ENCODE data around the gene MLST8.

The MLST8 gene

DNA sequence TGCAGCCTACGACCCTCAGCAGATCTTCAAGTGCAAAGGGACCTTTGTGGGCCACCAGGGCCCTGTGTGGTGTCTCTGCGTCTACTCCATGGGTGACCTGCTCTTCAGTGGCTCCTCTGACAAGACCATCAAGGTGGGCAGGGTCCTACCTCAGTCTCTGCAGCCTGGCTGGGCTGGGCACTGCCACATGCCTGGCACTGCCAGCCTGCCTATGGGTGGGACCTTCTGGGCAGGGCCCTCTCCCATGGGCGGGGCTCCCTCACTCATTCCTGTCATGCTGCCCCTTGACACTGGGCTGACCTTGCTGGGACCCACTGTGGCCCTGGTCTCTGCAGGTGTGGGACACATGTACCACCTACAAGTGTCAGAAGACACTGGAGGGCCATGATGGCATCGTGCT lies 31.3 kb upstream of the MLST8 start:
- no peak for DNase-seq (ENCODE audit: low read depth)

DNA sequence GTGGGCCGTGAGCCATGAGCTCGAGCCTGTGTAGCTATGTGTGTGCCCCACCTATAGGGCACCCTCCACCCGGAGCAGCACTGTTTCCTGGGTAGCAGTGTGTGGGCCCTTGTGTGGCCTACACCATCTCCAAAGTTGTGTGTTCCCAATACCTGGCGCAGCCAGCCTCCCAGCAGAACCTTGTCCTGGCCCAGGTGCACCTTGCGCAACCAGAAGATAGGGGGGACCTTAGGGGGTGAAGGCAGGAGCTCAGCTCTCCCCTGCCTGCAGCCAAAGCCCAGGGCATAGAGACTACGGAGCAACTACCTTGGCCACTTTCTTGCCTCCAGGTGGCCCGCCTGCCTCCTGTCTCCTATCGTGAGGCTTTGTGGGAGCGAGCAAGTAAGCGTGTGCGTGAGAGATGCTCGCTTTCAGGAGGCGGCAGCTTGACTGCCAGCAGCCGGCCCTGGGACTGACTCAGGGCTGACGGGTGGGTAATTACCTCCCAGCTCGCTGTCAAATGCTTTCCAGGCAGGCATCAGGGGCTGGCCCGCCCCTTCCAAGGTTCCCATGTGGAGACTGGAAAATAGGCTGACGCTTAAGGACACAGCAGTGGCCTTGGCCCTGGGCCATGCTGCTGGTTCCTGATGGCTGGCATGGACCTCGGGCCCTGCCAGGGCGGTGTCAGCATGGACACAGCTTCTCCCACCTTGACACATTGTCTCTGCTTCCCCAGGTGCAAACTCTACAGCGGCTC lies 30.7 kb upstream of the MLST8 start:
- no peak for DNase-seq (ENCODE audit: low read depth)

DNA sequence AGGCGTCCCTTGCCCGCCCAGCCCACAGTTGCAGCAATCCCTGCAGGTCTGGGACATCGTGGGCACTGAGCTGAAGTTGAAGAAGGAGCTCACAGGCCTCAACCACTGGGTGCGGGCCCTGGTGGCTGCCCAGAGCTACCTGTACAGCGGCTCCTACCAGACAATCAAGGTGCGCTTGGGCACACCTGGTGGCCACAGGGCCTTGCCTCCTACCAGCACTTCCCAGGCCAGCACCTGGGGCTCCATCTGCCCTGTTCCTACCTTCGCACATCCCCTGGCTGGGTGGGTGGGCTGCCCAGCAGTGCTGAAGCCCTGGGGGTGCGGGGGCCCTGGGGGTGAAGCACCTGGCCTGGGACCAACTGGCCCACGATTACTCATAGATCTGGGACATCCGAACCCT lies 29.8 kb upstream of the MLST8 start:
- DNase-seq (ENCODE audit: low read depth): no peak

DNA sequence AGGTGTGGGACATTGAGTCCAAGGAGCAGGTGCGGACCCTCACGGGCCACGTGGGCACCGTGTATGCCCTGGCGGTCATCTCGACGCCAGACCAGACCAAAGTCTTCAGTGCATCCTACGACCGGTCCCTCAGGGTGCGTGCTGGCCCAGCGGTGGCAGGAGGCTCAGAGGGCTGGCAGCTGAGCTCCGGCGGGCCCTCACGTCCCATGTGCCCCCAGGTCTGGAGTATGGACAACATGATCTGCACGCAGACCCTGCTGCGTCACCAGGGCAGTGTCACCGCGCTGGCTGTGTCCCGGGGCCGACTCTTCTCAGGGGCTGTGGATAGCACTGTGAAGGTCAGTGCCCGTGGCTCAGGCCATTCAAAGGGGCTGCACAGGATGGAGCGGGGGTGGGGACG lies 29.2 kb upstream of the MLST8 start:
- no peak for DNase-seq (ENCODE audit: low read depth)

DNA sequence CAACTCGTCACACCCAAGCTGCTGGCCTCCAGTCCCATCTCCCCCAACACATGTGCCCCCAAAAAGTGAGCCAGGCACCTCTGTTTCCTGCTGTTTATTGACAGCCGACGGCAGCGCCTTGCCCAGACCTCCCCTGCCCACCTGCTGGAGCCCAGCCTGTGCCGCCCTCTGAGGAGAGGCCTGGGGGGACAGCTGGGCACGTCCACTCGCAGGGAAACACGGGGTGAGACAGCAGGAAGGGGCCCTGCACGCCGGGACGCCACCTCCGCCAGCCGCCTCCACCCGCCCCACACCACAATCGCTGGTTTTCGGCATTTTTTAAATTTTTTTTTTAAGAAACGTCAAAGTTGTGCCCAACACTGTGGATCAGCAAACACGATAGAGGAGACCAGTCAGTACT lies 28.2 kb upstream of the MLST8 start:
- no peak for DNase-seq (ENCODE audit: low read depth)

DNA sequence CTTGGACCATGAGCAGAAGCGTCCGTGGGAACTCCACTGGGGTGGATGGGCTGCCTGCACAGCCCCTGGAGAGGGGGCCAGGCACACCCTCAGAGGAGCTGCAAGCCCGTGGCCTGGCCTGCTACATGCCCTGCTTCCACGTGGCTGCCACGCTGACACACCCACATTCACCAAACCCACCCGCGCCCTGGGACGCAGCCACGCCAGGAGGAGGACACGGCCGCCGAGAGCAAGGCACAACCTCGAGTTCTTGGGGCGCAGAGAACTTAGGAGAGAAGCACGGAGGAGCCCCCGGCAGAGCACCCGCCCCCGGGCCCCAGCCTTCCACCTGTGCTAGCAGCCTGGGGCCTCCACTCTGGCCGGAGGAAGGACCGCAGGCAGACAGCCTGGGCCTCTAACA lies 27.7 kb upstream of the MLST8 start:
- no peak for DNase-seq (ENCODE audit: low read depth)

DNA sequence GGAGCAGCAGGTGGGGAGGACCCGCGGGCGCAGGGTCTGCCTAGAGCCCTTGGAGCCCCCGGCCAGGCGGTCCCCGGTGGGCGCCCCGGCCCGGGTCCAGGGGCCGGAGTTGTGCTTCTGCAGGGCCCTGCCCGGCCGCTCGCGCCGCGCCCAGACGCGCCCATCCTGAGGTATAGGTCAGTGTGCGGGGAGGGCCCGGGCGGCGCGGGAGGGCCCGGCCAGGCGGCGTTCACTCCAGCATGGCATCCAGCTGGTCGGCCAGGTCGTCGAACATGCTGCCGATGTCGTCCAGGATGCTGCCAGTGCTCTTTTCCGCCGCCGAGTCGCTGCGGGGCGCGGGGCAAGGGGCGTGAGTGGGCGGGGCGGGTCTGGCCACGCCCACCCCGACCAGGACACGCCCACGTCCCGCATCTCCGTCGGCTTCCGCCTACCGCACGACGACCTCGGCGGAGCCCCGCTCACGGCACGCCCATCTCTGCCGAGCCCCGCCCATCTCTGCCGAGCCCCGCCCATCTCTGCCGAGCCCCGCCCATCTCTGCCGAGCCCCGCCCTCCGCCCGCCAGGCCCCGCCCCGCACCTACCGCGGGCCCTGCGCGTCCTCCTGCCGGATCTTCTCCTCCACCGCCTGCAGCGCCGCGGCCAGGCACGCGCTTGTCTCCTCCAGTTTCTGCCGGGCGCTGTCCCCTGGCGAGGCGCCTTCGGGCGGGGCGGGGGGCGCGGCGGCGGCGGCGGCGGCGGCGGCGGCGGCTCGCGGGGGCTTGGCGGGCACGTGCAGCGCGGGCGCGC lies 26.7 kb upstream of the MLST8 start:
- no peak for DNase-seq (ENCODE audit: low read depth)

DNA sequence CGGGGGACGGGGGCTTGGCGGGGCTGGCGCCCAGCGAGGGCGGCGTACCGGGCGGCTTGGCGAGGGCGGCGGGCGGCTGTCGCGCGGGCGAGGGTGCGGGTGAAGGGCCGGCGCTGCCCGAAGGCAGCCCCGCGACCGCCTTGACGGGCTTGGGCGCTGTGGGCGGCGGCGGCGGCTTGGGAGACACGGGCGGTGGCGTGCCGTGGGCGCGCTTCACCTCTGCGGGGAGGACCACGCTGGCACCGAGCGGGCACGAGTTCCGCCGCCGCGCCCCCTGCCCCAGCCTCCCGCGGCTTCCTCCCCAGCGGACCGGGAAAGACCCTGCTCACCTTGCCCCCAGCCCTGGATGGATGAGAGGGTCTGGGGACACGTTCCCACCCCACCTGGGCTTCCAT lies 26.1 kb upstream of the MLST8 start:
- DNase-seq (ENCODE audit: low read depth): no peak

DNA sequence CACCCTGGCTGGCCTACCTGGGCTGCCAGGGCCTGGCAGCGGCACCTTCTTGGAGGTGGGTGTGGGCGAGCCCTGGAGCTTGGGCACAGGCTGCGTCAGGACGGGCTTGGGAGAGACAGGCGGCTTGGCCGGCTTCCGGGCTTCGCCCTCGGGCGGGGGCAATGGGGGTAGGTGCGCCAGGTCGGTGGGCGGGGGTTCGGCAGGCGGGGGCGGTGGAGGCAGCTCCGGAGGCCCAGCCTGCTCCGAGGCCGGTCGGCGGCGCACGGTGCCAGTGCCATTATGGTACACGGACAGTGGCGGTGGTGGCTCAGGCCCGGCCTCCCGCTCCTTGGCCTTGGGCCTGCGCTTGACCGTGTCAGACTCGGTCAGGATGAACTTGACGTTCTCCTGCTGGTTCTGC lies 25.7 kb upstream of the MLST8 start:
- DNase-seq (ENCODE audit: low read depth): no peak

DNA sequence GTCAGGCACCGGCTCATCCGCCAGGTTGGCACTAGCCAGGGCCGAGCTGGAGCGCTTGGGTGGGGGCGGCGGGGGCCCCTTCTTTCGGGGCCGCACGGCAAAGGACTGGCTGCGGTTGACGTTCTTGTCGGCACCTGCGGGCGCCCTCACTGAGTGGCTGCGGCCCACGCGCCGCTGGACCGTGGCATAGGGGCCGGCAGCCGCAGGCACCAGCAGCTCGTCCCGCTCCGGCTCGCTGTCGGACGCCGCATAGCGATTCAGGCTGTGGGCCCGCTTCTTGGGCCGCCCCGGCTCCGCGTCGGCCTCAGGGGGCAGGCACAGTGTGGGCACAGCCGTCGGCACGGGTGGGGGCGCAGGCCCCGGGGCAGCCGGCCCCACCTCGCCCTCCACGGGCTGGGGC lies 24.8 kb upstream of the MLST8 start:
- no peak for DNase-seq (ENCODE audit: low read depth)

DNA sequence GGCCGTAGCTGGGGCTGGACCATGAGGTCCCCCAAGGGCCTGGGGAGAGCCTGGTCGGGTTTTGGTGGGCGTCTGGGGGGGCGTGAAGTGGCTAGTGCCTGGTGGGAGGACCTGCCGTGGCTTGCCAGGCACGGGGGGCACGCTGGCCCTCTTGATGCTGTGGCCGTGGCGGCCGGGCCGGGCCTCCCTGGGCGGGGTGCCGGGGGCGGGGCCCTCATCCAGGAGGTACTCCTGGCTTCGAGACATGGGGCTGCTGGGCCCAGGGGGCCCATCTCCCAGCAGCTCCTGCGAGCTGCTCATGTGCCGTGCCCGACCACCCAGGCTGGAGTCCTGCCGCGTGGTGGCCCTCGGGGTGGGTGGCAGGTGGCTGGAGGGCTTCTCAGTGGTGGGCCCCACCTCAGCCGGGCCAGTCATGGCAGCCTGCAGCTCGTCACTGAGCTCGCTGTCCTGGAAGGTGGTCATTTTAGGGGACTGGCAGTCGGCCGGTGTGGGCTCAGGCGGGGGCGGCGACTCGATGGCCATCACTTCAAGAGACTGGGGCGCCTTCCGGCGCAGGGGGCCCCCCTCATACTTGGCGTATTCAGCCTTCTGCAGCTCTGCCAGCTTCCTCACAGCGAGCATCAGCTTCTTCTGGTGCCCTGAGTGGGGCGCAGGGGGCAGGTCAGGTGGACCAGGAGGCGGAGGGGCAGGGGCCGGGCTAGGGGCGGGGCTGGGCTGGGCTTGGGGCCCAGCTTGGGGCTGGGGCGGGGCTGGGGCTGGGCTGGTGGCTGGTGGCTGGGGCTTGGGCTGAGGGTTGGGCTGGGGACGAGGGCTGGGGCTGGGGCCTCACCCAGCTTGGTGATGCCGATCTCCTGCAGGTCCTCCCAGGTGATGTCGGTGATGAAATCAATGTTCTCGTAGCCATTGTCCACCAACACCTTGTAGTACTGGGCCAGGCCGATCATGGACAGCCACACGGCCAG lies 24.0 kb upstream of the MLST8 start:
- DNase-seq (ENCODE audit: low read depth): no peak

DNA sequence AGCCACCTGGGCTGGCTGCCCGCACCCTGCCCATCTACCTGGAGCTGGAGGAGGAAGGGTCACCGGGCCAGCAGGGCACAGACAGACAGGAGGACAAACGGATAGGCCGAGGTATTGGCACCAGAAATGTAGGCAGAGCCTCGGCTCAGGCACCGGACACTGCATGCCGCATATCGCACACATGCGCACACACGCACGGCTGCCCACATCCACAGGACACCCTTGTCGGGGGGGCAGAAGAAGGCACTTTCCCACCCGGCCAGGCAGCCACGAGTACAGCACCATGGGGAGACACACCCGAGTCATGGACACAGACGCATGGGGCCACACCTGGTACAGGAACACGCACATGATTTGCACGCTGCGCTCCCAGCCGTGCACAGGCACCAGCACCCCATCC lies 23.3 kb upstream of the MLST8 start:
- no peak for DNase-seq (ENCODE audit: low read depth)

DNA sequence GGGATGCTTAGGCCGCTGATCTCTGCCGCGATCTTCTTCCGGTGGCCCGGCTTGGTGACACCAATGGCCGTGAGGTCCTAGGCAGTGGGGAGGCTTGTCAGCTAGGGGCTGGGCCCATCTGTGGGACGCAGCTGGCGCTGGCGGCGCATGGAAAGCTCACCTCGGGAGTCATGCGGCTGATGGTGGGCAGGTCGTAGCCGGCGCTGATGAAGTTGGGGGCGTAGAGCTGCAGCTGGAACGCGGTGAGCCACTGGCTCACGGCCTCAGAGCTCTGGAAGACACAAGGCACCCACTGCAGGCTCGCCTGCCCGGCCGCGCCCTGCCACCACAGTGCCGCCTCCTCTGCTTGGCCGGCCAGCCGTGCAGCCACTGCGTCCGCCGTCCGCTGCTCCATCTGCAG lies 21.6 kb upstream of the MLST8 start:
- no peak for DNase-seq (ENCODE audit: low read depth)

DNA sequence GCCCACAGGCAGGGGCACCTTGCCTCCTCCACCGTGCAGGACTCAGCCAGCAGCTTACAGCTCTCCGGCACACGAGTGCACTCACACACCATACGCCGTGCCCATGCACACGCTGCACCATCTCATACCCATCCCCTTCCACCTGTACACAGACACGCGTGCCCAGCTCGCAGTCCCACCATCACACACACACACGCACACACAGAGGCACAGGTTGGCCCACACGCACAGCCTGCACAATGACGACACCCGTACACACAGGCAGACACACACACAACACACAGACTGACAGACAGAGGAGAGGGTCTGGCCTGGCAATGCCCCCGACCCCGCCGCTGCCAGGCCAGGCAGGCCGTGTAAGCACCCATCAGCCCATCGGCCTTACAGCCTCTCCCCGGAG lies 20.9 kb upstream of the MLST8 start:
- no peak for DNase-seq (ENCODE audit: low read depth)

DNA sequence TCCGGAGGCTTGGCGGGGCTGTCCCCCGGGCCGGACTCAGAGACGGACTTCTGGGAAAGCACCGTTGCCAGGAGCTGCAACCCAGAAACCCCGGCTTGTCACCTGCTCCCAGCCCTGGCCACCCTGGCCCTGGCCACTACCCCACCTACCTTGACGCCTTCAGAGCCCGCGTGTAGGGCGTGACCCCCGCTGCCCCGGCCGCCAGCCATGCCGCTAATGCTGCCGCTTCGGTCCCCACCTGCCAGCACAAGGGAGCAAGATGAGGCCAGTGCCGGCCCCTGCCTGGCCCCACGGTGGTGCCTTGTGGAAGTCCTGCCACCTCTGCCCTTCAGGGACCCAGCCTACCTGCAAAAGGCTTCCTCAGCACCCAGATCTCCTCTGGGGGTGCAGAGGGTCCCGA lies 20.3 kb upstream of the MLST8 start:
- DNase-seq (ENCODE audit: low read depth): no peak

DNA sequence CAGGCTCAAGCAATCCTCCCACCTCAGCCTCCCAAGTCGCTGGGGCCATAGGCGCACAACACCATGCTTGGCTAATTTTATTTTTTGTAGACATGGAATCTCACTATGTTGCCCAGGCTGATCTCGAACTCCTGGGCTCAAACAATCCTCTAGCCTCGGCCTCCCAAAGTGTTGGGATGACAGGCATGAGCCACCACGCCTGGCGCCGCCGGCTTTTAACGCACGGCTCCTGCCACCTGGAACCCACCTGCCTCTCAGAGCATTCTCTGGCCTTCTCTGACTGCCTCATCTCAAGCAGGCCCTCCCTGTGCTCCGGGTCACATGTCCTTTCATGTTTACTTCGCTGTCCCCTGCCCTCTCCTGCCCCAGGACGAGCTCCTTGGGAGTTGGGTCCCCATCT lies 19.2 kb upstream of the MLST8 start:
- DNase-seq (ENCODE audit: low read depth): no peak

DNA sequence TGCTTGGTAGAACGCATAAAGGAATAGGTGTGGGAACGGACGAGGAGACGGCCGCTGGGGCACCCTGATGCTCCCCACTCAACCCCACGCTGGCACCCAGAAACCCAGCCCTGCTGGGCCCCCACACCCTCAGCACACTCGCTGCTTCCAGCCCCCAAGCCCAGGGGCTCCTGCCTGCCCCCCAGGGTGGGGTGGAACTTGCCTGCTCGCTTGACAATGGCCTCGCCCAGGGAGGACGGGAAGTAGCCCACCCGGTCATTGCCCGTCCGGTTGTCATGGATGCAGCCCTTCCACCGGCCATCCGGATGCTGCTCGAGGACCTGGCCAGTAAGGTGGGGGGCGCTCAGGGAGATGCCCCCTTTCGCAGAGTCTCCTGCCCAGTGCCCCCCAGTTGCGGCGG lies 18.7 kb upstream of the MLST8 start:
- DNase-seq (ENCODE audit: low read depth): no peak

DNA sequence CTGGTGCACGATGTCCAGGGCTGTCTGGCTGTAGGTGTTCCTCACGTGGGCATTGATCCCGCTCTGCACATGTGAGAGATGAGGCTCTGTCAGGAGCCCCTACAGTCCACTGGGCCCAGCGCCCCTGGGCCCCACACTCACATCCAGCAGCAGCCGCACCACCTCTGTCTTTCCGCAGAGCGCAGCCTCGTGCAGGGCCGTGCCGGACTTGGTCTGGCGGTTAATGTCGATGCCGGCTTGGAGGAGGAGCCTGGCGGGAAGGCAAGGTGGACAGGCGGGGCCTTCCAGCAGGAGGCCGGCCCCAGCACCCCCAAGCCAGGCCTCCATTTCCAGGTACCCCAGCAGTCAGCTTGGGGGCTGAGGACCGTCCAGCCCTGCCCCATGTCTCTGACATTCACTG lies 18.0 kb upstream of the MLST8 start:
- DNase-seq (ENCODE audit: low read depth): no peak

DNA sequence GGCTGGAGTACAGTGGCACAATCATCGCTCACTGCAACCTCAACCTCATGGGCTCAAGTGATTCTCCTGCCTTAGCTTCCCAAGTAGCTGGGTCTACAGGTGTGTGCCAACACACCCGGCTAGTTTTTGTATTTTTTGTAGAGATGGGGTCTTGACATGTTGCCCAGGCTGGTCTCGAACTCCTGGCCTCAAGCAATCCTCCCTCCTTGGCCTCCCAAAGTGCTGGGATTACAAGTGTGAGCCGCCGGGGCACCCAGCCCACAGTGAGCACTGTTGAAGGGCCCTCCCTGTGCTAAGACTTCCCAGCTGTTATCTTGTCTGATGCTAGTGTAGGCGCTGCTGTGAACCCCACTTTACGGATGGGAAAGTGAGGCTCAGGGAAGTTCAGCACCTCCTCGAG lies 16.9 kb upstream of the MLST8 start:
- DNase-seq (ENCODE audit: low read depth): no peak

DNA sequence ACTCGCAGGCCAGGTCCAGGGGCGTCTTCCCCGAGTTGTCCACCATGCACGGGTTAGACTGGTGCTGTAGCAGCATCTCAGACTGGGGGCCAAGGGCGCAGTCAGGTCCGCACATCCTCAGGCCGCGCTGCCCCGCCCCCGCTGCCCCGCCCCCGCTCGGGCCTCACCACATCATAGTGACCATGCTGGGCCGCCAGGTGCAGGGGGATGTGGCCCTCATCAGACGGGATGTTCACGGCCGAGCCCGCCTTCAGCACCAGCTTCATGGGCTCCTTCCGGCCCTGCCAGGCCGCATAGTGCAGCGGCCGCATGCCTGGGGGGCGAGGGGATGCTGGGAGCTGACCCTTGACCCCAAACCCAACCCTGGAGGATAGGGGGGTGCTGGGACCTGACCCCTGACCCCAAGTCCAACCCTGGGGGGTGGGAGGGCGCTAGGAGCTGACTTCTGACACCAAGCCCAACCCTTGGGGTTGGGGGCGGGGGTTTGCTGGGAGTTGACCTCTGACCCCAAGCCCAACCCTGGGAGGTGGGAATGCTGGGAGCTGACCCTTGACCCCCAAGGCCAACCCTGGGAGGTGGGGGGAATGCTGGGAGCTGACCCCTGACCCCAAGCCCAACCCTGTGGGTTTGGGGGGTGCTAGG lies 15.9 kb upstream of the MLST8 start:
- DNase-seq (ENCODE audit: low read depth): no peak

DNA sequence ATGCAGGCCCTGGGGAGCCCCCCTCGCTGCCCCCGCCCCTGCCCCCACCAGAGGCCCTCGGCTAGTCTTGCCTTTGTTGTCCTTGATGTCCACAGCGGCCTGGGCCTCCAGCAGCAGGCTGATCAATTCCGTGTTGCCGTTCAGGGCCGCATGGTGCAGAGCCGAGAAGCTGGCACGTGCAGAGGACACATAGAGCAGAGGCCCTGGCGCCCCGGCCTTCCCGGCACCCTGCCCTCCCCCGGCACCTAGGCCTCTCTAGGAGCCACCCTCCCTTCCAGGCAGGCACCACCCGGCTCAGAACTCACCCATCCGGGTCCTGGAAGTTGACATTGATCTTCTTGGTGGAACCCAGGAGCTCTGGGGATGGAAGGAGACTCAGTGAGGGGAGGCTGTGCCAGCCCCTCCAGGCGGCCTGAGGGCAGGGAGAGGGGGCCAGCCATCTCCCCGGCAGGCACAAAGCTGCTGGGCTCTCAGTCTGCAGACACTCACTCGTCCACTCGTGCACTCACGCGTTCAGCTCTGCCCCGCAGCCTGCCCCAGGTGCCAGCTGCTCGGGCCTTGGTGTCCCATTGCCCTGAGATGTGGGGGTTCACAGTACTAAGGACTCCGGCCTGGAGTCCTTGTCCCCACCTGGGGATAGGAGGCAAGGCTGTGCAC lies 15.1 kb upstream of the MLST8 start:
- no peak for DNase-seq (ENCODE audit: low read depth)
